LHCN-M2 (cell line): ENCODE results near the gene PRDM11. TPM values are rescaled to one million over a fixed set of nuclear protein-coding genes. Genes with fewer than 3 reads are reported as not detected.
A peak's percentile ranks its signal among the peaks of the same experiment; 100 is the strongest.

Experiments
- DNase-seq: peaks from one replicate; pipeline ENCODE4 v3.0.0-alpha.2; 2012; ENCODE audit warnings: low read depth
- total RNA-seq: library from RNA; depleted of rRNA; stranded (reverse); fragments of >200 nt; gene quantifications from 2 replicates; pipeline ENCODE4 v1.2.3, GENCODE V29; 2014

Gene PRDM11
- total RNA-seq, 1 experiment from 2014 or later = 4.6 TPM

- no peak for DNase-seq
These were observed 4.8 kb upstream of the PRDM11 start for GRCh38 chr11:45141631-45142030.

GRCh38 chr11:45142241-45143055 lies 4.0 kb upstream of the PRDM11 start:
- DNase-seq = peak; percentile 53

- no peak for DNase-seq
These were observed 2.9 kb upstream of the PRDM11 start for GRCh38 chr11:45143494-45143893.

GRCh38 chr11:45144126-45145082 lies 2.0 kb upstream of the PRDM11 start:
- no peak for DNase-seq

DNA sequence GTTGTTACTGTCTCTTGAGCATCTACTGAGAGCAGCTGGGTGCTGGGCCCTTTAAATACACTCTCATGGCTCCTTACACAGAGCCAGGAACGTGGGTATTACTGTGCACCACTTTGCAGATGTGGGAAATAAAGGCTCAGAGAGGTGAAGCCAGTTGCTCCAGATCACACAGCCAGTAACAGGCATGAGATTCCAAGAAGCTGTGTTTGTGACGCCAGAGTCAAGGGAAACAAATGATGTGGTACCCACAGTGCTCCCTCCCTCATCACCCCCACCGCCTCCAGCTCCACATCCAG lies 1.4 kb upstream of the PRDM11 start:
- DNase-seq = no peak

GRCh38 chr11:45145379-45146071 lies 914 bp upstream of the PRDM11 start:
- DNase-seq = peak; percentile 13

DNA sequence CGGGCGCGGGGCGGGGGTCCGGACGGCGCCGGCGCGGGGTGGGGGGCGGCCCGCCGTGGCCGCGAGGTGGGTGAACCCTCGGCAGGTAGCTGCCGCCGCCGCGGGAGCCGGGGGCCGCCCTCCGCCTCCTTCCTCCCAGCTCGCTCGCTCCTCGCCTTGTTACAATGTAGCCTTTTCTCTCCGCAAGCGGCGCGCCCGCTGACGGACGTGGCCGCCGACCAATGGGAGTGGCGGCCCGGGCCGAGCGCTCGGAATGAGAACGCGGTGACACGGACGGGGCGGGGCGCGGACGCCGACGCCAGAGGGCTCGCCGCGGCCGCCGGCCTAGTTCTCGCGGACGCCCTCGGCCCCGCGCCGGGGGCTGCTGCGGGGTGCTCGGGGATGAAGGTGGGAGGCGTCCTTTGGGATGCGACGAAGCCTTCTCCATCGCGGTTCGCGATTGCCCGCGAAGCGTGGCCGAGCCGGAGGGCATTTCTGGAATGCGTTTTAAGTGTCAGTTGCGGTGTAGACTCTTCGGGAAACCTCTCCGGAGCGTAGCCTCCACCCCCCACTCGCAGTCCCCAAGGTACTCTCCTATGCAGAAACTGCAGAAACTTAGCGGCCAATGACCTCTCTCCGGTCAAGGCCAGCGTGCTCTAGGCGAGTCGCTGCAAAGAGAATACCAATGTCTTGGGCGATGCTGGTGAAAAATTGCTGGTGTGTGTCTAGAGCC lies 734 bp downstream of the PRDM11 start:
- DNase-seq = peak; percentile 92

- DNase-seq = no peak
These were observed 1.6 kb downstream of the PRDM11 start for GRCh38 chr11:45147891-45148675.

DNA sequence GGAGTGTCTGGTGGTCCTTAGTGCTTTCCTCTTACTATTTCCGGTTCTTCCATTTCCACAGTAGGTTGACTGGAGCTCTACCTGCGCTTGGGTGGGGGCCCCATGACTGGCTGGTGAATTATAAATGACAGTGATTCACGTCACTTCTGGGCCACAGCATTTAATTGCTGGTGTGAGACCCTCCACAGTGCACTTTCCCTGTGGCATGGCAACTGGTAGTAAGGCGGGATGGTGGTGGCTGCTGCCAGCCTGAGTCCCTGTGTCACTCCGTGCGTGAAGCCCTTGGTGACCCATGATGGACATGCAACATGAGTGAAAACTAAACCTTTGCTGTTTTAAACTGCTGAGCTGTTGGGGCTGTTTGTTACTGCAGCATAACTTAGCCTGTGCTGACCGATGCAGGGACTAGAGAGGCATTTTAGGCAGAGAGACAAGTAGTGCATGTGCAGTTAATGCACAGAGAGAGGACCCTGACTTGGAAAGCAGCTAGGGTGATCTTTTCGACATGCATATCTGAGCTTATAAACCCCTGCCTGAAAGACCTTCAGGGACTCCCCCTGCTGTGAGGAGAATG lies 3.1 kb downstream of the PRDM11 start:
- DNase-seq = no peak

GRCh38 chr11:45150301-45150700 lies 3.9 kb downstream of the PRDM11 start:
- DNase-seq = no peak

DNA sequence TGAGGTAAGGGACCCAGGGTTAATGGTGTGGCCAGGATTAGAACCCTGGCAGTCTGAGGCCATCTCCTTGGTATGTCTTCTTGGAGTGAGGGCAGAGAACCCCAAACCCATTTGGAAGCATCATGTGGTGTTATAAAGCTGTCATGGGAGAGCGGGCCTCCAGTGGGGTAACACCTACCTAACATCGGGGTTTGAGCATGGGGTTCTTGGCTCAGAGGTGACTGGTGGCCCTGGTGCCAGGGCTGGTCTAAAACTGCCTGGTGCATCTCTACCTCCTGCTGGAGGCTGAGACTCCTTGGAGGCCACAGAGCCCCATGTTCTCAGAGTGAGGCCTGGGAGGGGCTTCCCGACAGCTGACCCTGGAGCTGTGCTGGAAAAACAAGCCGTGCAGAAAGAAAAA lies 4.5 kb downstream of the PRDM11 start:
- no peak for DNase-seq

DNA sequence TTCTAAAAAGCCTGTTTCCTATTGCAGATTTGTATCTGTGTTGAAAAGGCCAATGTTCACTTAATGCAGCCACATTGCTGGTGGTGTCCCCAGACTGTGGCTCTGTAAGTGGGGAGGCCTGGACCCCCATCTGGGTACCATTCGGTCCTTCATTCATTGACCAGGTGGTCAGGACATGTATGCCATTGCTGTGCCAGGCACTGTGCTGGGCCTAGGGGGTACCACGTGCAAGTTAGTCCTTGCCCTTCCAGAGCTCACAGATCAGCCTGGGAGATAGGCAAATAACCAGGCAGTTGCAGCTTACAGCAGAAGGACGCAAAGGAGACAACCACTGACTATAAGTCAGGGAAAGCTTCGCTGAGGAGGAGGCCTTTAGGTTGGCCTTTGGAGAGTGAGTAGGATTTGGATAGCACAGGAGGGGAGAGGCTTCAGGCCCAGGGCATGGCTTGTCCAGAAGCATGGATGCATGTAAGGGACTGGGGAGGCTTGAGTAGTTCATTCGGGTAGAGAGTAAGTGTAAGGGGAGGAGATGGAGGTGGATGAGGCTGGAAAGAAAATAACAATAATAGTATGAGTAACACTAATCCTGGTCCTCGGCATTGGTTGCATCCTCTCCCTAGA lies 5.0 kb downstream of the PRDM11 start:
- DNase-seq = no peak

DNA sequence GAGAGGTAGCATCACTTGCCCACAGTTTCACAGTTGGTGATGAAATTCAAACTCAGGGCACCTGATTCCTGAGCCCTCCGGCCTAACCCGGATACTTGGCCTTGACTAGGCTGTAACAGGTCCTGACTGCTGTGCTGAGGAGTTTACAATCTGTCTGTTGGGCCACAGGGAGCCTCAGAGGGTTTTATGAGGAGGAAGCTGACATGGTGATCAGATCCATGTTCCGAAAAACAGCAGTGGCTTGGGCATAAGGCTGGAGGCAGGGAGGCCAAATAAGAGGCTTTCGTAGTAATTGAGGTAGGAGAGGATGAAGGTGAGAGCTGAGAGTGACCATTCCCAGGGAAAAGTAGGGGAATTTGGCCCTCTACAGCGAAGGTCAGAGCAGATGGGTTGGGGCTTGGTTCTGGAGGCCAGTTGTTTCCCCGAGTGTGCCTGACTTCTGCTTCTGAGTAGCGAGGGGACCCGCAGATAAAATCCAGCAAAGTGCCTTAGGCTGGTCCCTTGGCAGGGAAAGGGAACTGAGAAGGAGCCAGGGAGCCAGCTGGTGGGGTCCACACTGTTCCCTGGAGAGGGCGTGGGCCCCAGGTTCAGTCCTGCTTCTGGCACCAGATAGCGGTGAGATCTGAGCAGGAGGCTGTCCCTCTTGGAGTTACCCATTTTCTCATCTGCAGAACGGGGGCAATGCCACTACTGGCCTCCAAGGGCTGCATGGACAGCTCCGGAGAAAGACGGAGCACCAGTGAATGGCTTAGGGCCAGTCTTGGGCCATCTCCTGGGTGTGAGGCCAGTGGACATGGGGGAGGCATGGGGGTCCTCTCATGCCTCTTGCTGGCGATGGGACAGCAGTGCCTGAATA lies 6.5 kb downstream of the PRDM11 start:
- no peak for DNase-seq

- DNase-seq = no peak
These were observed 7.8 kb downstream of the PRDM11 start for GRCh38 chr11:45154276-45154675.

DNA sequence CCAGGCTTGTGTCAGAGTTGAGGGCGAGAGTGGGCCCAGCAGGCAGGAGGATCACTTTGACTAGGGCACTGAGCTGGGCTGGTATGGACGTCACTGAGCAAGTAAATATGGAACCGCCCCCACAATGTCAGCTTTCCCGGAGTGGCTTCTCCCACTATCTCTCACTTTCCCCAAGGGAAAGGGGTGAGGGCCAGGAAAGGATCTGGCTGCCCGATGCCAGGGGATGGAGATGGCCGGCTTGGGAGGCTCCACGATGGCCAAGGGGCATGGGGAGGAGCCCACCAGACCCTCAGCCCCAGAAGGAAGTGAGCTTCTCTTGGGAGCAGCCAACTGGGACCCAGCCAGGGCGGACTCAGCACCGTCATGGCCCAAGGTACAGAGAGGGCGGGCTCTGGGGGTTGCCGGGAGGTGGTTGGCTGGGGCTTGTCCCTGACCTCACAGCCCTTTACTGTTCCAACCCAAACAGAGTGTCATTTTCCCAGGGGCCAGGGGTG lies 8.7 kb downstream of the PRDM11 start:
- DNase-seq = no peak

GRCh38 chr11:45155627-45156180 lies 9.3 kb downstream of the PRDM11 start:
- no peak for DNase-seq

DNA sequence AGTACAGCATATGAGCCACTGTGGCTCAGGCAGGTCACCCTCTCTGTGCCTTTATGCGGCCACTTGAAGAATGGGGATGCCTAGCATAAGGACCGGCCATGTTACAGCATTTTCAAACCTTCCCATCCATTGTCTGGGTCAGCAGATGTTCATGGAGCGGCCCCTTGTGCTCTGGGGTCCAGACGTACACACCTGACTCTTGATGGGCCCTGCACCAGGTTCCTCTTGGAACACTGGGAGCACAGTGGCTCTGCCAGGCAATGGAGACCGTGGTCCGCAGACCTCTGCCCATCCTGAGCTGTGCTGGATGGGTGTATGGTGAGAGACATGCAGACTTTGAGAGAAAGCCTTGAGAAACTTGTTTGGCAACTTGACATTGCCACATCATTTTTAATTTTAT lies 9.8 kb downstream of the PRDM11 start:
- no peak for DNase-seq

DNA sequence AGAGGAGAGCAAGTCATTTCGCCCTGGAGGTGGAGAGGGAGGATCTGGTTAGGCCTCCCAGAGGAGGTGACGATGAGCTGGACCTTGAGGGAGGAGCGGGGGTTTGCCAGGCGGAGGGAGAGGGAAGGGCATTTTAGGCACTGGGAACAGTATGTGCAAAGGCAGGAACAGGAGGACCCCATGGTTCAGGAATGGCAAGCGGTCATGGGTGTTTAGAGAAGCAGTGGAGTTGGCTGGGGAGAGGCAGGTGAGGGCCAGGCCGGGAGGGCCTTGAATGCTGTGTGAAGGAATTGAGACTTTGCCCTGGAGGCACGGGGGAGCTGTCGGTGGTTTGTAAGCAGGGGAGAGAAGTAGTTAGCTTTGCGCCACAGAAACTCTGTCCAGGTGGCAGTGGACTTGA lies 10.3 kb downstream of the PRDM11 start:
- DNase-seq = no peak
